ENCODE data around the gene MB21D2. TPM values are rescaled to one million over a fixed set of nuclear protein-coding genes. Genes with fewer than 3 reads are reported as not detected.

The MB21D2 gene
- total and polyA plus RNA-seq, 2 experiments from 2014 or later, result 8.1 to 35.9 TPM

- Histone ChIP-seq H3K36me3 (ENCODE audit: insufficient read depth) (no peaks in the 10 kb centered on the region), H4K20me1 (replicated peaks; ENCODE audit: insufficient read depth) (no peaks in the 10 kb centered on the region; the same call in 1 of the 2 replicates), H3K4me1 (ENCODE audit: insufficient read depth) (peaks cover 35% of the 10 kb centered on the region), H3K4me2 (no peak overlapping the region), H2AFZ (no peak overlapping the region), H3F3A (replicated peaks; ENCODE audit: low read depth) (no peaks in the 10 kb centered on the region), H3K27ac (ENCODE audit: low read depth) (no peak overlapping the region), H3K4me3 (no peak overlapping the region), H3K79me2 (replicated peaks; ENCODE audit: insufficient read depth) (peaks cover 10% of the 10 kb centered on the region), H3K9me2 (ENCODE audit: insufficient read depth) (no peaks in the 10 kb centered on the region), H3K27me3 (ENCODE audit: insufficient read depth) (no peaks in the 10 kb centered on the region)
- no peak for ATAC-seq
- no peaks in the 10 kb centered on the region for H3K9me3 Mint-ChIP-seq
- peaks cover 3% of the 10 kb centered on the region; the same call in 2 of the 3 replicates for H3K36me3 Mint-ChIP-seq (ENCODE audit: low read depth)
- H3K27ac Mint-ChIP-seq, result no peak overlapping the region
- peaks cover 54% of the 10 kb centered on the region for H3K4me1 Mint-ChIP-seq
- DNase-seq (ENCODE audit: low spot score), result no peak
- TF ChIP-seq EZH2 (IDR thresholded peaks at IDR 0.05; ENCODE audit: low read depth, unreplicated experiment) (no peak), POLR2AphosphoS5 (IDR thresholded peaks at IDR 0.05; ENCODE audit: low read depth) (no peak), CREB1 (CRISPR knock-in tag; IDR thresholded peaks at IDR 0.05; ENCODE audit: low read depth) (no peak), EZH2phosphoT487 (IDR thresholded peaks at IDR 0.05; ENCODE audit: unreplicated experiment) (no peak), CTCF (conservative IDR thresholded peaks at IDR 0.05; ENCODE audit: low read depth in 2 of 2) (no peak), NANOG (IDR thresholded peaks at IDR 0.05; ENCODE audit: borderline replicate concordance) (no peak), REST (IDR thresholded peaks at IDR 0.05; ENCODE audit: unreplicated experiment) (no peak), ETS1 (IDR thresholded peaks at IDR 0.05) (no peak), ZNF462 (CRISPR knock-in tag; IDR thresholded peaks at IDR 0.05) (no peak), ZNF114 (CRISPR knock-in tag; IDR thresholded peaks at IDR 0.05) (no peak), STAT1 (IDR thresholded peaks at IDR 0.05; ENCODE audit: unreplicated experiment) (no peak), JUNB (IDR thresholded peaks at IDR 0.05; ENCODE audit: unreplicated experiment) (no peak), ZNF331 (CRISPR knock-in tag; IDR thresholded peaks at IDR 0.05; ENCODE audit: low read depth) (no peak)
- H3K27me3 Mint-ChIP-seq (ENCODE audit: insufficient read depth, low read depth, poor library complexity), result peaks cover 1% of the 10 kb centered on the region
- no peak overlapping the region for H3K4me3 Mint-ChIP-seq
Observed at GRCh38 chr3:192883512-192883911, 34.1 kb downstream of the MB21D2 start.

All from GM23338 (cell line).